Globus pallidus (tissue), 1 donor: Measurements from ENCODE around the gene HLA-DRB1.
"Not testable (repeated sequence)": the region's sequence is repeated elsewhere in the genome, so short reads cannot be mapped to it uniquely, and the experiment has no call there.

Source experiments
- DNase-seq: peaks from one replicate; pipeline ENCODE4 v3.0.0-alpha.2; 2015; ENCODE audit warnings: low spot score

Gene HLA-DRB1

DNA sequence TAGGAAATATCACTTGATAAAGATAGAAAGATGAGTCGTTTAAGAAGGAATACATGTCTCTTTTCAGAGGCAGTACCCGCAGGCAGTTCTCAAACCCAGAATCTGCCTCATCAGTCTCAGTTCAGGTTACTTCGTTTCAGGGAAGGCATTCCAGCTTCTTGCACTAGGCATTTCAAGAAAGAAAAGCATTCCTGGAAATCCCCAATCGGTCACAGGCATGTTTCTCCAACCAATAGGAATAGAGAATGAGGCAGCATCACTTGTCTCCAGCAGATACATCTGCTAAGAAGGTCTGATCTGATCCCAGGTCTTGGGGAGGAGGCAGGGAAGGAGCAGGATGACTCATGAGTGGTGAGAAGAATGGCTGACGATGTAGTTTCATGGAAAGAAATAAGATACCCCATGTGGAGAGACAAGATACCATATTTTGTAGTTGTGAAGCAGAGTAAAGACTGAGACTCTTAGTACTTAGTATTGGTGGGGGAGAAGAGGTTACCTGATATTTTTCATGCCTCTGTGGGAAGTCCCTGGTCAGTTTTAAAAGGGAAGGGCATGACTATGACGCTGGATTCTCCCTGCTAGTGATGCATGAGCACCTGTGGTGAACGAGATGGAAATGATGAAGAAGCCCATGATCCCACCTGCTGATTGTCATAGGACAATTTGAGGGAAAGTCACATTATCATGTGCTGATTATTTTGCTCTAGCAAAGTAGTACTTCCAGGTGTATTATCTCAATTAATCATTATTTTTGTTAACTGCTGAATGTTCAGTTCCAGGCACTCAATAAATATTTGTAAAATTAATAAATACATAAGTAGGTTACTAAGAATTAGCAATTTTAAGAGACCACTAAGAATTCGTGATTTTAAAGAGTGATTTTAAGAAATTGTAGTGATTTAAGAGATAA, 20.3 kb upstream of the HLA-DRB1 start:
- peak; percentile 78 for DNase-seq

- no peak for DNase-seq
Observed at GRCh38 chr6:32609391-32609730, 19.7 kb upstream of the HLA-DRB1 start.

GRCh38 chr6:32608362-32608761, 18.7 kb upstream of the HLA-DRB1 start:
- no peak for DNase-seq

GRCh38 chr6:32607988-32608298, 18.3 kb upstream of the HLA-DRB1 start:
- no peak for DNase-seq

- no peak for DNase-seq
Observed at GRCh38 chr6:32607263-32607987, 17.8 kb upstream of the HLA-DRB1 start.

- DNase-seq, result no peak
Observed at GRCh38 chr6:32604434-32604877, 14.8 kb upstream of the HLA-DRB1 start.

DNA sequence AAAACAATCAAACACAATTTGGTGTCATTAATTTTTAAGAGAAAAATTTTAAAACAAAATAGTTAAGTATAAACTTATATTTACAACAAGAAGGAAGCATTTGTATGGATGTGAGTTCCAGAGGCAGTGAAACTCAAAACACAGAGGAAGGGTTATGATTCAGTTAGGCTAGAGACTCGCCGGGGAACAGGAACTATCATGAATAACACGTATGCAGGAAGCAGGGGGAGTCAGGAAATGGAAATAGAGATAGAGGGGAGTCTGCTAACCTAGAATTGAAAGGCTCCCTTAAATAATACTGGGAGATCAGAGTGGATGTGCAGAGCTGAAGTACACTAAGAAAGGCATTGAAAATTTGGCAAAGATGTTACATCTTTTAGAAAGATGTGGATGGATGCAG, 14.2 kb upstream of the HLA-DRB1 start:
- no peak for DNase-seq

DNA sequence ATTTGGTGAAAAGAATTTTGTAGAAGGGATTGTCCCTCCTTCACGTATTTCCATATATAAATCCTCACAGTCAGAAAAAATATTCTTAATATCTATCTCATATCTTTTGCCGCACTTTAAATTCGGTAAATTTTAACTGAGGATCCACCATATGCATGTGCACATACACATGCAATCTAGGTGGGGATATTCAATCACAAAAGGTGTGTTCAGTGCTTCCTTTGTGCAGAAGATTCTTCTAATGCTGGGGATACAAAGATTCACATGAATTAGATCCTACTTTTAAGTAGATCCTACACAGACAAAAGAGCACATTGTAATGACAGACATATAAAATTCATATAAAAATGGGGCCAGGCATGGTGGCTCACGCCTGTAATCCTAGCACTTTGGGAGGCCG, 13.6 kb upstream of the HLA-DRB1 start:
- DNase-seq, result no peak

DNA sequence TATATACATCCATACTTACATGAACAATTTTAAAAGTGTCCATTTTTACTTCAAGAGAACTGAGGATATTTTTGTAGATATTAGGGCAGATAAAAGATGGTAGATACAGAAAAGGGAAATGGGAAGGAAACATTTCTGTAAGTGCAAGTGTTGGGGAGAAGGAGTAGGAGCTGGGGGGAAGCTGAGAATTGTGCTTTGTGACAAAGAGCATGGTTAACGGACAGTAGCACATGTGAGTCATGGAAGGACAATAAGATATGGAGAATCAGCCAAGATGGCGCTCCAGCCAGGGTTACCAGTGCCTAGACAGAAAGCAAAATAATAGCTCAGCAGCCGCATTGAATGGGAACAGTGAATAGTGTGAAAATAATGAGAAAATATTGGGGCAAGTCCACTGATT, 12.7 kb upstream of the HLA-DRB1 start:
- no peak for DNase-seq

GRCh38 chr6:32597024-32597423, 7.4 kb upstream of the HLA-DRB1 start:
- no peak for DNase-seq

DNA sequence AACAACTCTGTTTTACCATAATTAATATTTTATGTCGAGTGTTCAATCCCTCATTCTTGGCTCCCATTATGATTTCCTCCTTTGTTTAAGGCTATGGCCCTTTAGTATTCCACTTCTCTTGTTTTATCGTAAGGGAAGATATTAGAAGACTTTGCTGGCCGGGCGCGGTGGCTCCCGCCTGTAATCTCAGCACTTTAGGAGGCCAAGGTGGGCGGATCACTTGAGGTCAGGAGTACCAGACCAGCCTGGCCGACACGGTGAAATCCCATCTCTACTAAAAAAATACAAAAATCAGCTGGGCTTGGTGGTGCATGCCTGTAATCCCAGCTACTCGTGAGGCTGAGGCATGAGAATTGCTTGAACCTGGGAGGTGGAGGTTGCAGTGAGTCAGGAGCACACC, 1.1 kb upstream of the HLA-DRB1 start:
- DNase-seq, result not testable (repeated sequence)

DNA sequence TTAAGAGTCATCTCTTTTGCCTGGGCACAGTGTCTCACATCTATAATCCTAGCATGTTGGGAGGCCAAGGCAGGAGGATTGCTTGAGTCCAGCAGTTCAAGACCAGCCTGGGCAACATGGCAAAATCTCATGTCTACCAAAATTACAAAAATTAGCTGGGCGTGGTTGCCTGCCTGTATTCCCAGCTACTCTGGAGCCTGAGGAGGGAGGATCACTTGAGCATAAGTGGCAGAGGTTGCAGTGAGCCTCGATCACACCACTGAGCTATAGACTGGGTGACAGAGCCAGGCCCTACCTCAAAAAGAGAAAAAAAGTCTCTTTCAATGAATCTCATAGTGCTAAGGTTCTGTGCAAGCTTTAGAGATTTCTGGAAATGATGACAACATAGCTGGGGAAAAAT, 1.5 kb downstream of the HLA-DRB1 start:
- DNase-seq, result no peak

GRCh38 chr6:32583527-32583898, 6.1 kb downstream of the HLA-DRB1 start:
- no peak for DNase-seq

DNA sequence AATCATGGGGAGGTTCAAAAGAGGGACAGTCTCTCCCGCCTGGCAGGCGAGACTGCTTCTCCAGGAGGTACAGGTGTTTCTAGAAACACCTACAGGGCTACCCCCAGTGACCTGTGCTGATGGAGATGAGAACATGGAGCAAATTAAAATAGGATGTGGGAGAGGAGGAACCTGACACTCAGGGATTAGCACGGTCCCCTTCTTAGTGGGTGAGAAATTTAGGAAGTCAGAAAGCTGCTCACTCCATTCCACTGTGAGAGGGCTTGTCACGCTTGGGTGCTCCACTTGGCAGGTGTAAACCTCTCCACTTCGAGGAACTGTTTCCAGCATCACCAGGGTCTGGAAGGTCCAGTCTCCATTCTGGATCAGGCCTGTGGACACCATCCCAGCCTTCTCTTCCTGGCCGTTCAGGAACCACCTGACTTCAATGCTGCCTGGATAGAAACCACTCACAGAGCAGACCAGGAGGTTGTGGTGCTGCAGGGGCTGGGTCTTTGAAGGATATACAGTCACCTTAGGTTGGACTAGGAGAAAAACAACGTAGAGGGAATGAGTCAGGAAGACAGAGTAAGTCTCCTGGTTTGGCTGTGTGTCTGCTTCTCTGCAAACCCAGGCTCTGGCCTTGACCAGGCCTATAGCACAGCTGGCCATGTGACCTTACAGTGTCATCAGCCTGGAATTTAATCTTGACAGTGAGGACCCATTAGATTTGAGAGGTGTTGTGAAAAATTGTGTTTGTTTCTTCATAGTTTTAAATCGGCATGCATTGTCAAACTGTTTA, 8.1 kb downstream of the HLA-DRB1 start:
- no peak for DNase-seq

- no peak for DNase-seq
Observed at GRCh38 chr6:32580593-32580992, 9.1 kb downstream of the HLA-DRB1 start.

DNA sequence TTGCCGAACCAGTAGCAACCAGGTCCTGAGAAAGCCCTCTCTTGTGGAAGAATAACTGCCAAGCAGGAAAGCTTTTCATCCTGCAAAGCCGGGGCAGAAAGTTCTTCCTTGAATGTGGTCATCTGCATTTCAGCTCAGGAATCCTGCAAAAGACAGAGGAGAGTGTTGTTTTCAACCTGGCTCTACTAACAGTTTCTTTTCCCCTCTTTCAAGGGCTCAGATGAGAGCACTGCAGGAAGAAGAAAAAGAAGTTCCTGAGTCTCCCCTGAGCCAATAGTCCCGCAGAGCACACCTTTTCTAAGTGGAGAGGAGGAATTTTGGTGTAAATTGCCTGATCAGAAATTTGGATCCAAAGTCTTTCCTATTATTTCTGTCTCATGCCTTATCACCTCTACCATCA, 10.7 kb downstream of the HLA-DRB1 start:
- DNase-seq, result no peak

DNA sequence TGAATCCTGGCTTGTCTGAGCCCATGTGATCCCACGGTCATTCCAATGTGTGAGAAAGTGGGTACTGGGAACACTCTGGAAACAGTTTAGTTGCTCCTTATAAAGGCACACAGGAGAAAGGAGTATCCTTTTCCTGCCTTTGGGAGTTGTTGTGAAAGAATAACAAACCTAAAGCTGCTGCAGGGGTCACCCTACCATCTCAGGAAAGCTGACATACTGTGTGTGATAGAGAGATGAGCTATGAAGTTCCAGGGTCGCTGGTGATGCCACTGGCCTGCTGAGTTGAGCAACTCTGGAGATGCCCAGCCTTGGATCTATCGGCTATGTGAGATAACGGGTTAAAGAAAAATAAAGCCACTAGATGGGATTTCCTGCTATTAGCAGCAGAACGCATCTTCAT, 12.2 kb downstream of the HLA-DRB1 start:
- DNase-seq, result not testable (repeated sequence)

GRCh38 chr6:32576250-32576649, 13.4 kb downstream of the HLA-DRB1 start:
- DNase-seq, result no peak

GRCh38 chr6:32570363-32570905, 19.2 kb downstream of the HLA-DRB1 start:
- no peak for DNase-seq

GRCh38 chr6:32568561-32568960, 21.1 kb downstream of the HLA-DRB1 start:
- DNase-seq, result no peak

- no peak for DNase-seq
Observed at GRCh38 chr6:32566957-32567356, 22.7 kb downstream of the HLA-DRB1 start.

DNA sequence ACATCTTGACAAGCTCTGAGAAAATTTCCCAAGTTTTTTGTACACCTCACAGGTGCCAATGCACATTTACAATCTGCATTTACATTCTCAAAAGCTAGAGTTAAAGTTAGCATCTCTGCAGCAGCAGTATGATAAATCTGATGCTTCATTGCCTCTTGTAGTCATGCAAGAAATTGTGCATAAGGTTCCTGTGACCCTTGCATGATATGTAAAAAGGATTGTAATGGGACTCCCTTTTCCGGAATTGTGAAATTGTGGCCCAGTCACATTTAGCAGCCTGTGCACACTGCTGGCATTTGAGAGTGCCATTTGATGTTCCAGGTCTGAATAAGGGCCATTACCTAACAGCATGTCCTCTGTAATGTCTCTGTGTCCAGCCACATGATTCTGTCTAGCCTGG, 24.1 kb downstream of the HLA-DRB1 start:
- DNase-seq, result no peak

DNA sequence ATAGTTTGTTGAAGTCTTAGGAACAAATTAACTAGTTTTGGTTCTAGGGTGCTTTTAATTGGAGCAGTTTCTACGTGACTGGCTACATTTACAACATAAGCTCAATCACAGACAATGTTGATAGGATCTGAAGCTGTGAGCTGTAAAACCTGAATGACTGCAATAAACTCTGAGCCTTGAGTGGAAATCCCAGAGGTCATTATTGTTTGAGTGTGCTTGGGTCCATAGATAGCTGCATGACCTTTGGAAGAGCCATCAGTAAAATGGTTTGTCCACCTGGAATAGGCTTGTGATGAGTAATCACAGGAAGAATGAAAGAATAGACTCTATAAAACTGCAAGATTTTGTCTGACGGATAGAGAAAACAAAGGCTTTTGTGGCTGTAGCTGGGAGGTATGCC, 26.7 kb downstream of the HLA-DRB1 start:
- DNase-seq, result no peak
